Stimulated activated CD8-positive, alpha-beta memory T cell treated with anti-CD3 and anti-CD28 coated beads, Interleukin-7, amount 100 ng/mL, for 4 hours (primary cell): Measurements from ENCODE around the gene LGALS3.

Source experiments
- DNase-seq, 2 donors: peaks; one replicate each; pipeline ENCODE4 v3.0.0-alpha.2; 2020; ENCODE audit warnings: low read depth in 2 of 2

LGALS3 gene

GRCh38 chr14:55114720-55115119, 14.3 kb upstream of the LGALS3 start:
- no peak for DNase-seq

GRCh38 chr14:55115460-55115859, 13.6 kb upstream of the LGALS3 start:
- no peak for DNase-seq

- no peak for DNase-seq
Measured at GRCh38 chr14:55115861-55116245, 13.2 kb upstream of the LGALS3 start.

GRCh38 chr14:55116246-55117030, 12.6 kb upstream of the LGALS3 start:
- no peak for DNase-seq

GRCh38 chr14:55117803-55118441, 11.1 kb upstream of the LGALS3 start:
- no peak for DNase-seq

GRCh38 chr14:55118761-55119160, 10.3 kb upstream of the LGALS3 start:
- no peak for DNase-seq

- DNase-seq: no peak
Measured at GRCh38 chr14:55120571-55121495, 8.2 kb upstream of the LGALS3 start.

GRCh38 chr14:55121628-55122439, 7.2 kb upstream of the LGALS3 start:
- DNase-seq: no peak

- DNase-seq: no peak
Measured at GRCh38 chr14:55122440-55122986, 6.5 kb upstream of the LGALS3 start.

GRCh38 chr14:55123101-55123500, 6.0 kb upstream of the LGALS3 start:
- no peak for DNase-seq

- DNase-seq: no peak
Measured at GRCh38 chr14:55123852-55124639, 5.0 kb upstream of the LGALS3 start.

GRCh38 chr14:55124774-55125386, 4.2 kb upstream of the LGALS3 start:
- no peak for DNase-seq

- DNase-seq: no peak
Measured at GRCh38 chr14:55125403-55125802, 3.6 kb upstream of the LGALS3 start.

GRCh38 chr14:55126034-55126433, 3.0 kb upstream of the LGALS3 start:
- no peak for DNase-seq

- DNase-seq: no peak
Measured at GRCh38 chr14:55126932-55127459, 2.1 kb upstream of the LGALS3 start.

GRCh38 chr14:55127460-55127951, 1.5 kb upstream of the LGALS3 start:
- no peak for DNase-seq

GRCh38 chr14:55128386-55129085, 516 bp upstream of the LGALS3 start:
- no peak for DNase-seq

- peak; percentile 34 to 54 for DNase-seq
Measured at GRCh38 chr14:55129428-55130195, 560 bp downstream of the LGALS3 start.
